A673 (cell line): Measurements from ENCODE around the gene CTU1. TPM values are rescaled to one million over a fixed set of nuclear protein-coding genes. Genes with fewer than 3 reads are reported as not detected.

Experiments
- BruUV-seq: library from RNA; stranded (reverse); fragments of 400-500 nt; replicated peaks from 2 replicates; lab custom pipeline; 2021; lab: Mats Ljungman, UMichigan
- CTCF ChIA-PET: fragments of 300-600 bp; sonication (Branson Sonifier 250); formaldehyde crosslinking; loops from one replicate; lab custom pipeline; 2022; ENCODE audit warnings: antibody characterized with exemption; lab: Charles Lee
- POLR2A ChIA-PET: fragments of 300-600 bp; sonication (Branson Sonifier 250); formaldehyde crosslinking; loops from one replicate; lab custom pipeline; 2022; ENCODE audit warnings: antibody characterized with exemption; ENCODE audit not compliant: low non-redundant PET; lab: Charles Lee
- DNase-seq: peaks from one replicate; pipeline ENCODE4 v3.0.0-alpha.2; 2015; ENCODE audit warnings: low spot score
- H3K27ac ChIP-seq: fragments of 200-600 bp; sonication (generic); 2 replicates; pipeline ENCODE4 v1.5.1; 2016; ENCODE audit warnings: mixed run types, low read depth, mild to moderate bottlenecking, mixed read lengths, antibody characterized with exemption, low read length; ENCODE audit not compliant: poor library complexity, severe bottlenecking
- H3K27me3 ChIP-seq: fragments of 200-600 bp; sonication (generic); replicated peaks from 2 replicates; pipeline ENCODE4 v1.6.1; 2017; ENCODE audit warnings: mixed run types, low read depth, mild to moderate bottlenecking, mixed read lengths, antibody characterized with exemption, low read length; ENCODE audit not compliant: insufficient read depth, poor library complexity
- H3K36me3 ChIP-seq: fragments of 200-600 bp; sonication (generic); 2 replicates; pipeline ENCODE4 v1.6.1; 2016; ENCODE audit warnings: mixed run types, mild to moderate bottlenecking, mixed read lengths, antibody characterized with exemption, low read length; ENCODE audit not compliant: insufficient read depth, poor library complexity, severe bottlenecking
- H3K4me1 ChIP-seq: fragments of 200-600 bp; sonication (generic); 2 replicates; pipeline ENCODE4 v1.6.1; 2017; ENCODE audit warnings: mixed run types, mild to moderate bottlenecking, mixed read lengths, antibody characterized with exemption, low read length; ENCODE audit not compliant: insufficient read depth, poor library complexity, severe bottlenecking
- H3K4me3 ChIP-seq: fragments of 200-600 bp; sonication (generic); 2 replicates; pipeline ENCODE4 v1.5.1; 2016; ENCODE audit warnings: low read depth, mixed run types, mild to moderate bottlenecking, mixed read lengths, low read length; ENCODE audit not compliant: poor library complexity, severe bottlenecking
- H3K9me3 ChIP-seq: fragments of 200-600 bp; sonication (generic); 2 replicates; pipeline ENCODE4 v1.6.1; 2016; ENCODE audit warnings: mixed run types, low read depth, mild to moderate bottlenecking, mixed read lengths, antibody characterized with exemption, low read length; ENCODE audit not compliant: poor library complexity, severe bottlenecking
- EZH2 ChIP-seq: fragments of 200-600 bp; sonication (generic); IDR thresholded peaks from 2 replicates; pipeline ENCODE4 v1.6.1; 2017; ENCODE audit warnings: borderline replicate concordance, low read depth, mild to moderate bottlenecking, mixed read lengths, antibody characterized with exemption, low read length; ENCODE audit not compliant: poor library complexity, severe bottlenecking
- intact Hi-C: fragments of 100-400 bp; cut with micrococcal nuclease; formaldehyde crosslinking; loops from one replicate; pipeline ENCODE4 v1.10.0; 2022; ENCODE audit not compliant: unreplicated experiment
- total RNA-seq: library from RNA; stranded (reverse); gene quantifications from 2 replicates; pipeline ENCODE4 v1.2.3, GENCODE V29; 2021
- TF ChIP-seq, protein P1 (sequence below): fragments of 300-800, 200-600 bp; sonication (generic); conservative IDR thresholded peaks from 2 replicates; pipeline ENCODE4 v1.5.1; 2017; ENCODE audit warnings: low read depth, mild to moderate bottlenecking, antibody characterized with exemption, low read length, moderate library complexity, mixed read lengths

Gene CTU1
- total RNA-seq, 1 experiment from 2014 or later = 13.4 TPM

- peaks cover 12% of the 10 kb centered on the region for H3K27me3 ChIP-seq
- H3K4me3 ChIP-seq = no peak overlapping the region
- no peak overlapping the region for H3K27ac ChIP-seq
- no peaks in the 10 kb centered on the region for H3K9me3 ChIP-seq
- intact Hi-C loops = no loop called here
- no TSS peak for BruUV-seq
- ChIA-PET CTCF (no interaction called here), POLR2A (no interaction called here)
- no peaks in the 10 kb centered on the region for H3K4me1 ChIP-seq
- DNase-seq = no peak
- H3K36me3 ChIP-seq = no peaks in the 10 kb centered on the region
- TF ChIP-seq, protein P1, sequence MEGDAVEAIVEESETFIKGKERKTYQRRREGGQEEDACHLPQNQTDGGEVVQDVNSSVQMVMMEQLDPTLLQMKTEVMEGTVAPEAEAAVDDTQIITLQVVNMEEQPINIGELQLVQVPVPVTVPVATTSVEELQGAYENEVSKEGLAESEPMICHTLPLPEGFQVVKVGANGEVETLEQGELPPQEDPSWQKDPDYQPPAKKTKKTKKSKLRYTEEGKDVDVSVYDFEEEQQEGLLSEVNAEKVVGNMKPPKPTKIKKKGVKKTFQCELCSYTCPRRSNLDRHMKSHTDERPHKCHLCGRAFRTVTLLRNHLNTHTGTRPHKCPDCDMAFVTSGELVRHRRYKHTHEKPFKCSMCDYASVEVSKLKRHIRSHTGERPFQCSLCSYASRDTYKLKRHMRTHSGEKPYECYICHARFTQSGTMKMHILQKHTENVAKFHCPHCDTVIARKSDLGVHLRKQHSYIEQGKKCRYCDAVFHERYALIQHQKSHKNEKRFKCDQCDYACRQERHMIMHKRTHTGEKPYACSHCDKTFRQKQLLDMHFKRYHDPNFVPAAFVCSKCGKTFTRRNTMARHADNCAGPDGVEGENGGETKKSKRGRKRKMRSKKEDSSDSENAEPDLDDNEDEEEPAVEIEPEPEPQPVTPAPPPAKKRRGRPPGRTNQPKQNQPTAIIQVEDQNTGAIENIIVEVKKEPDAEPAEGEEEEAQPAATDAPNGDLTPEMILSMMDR = no peak
- TF ChIP-seq EZH2 = no peak
These were observed 11.4 kb upstream of the CTU1 start for GRCh38 chr19:51119611-51120010.

- H3K27ac ChIP-seq = no peak overlapping the region
- DNase-seq = no peak
- H3K36me3 ChIP-seq = no peaks in the 10 kb centered on the region
- no peak for TF ChIP-seq EZH2
- TF ChIP-seq, protein P1 = no peak
- BruUV-seq = no TSS peak
- H3K9me3 ChIP-seq = no peaks in the 10 kb centered on the region
- H3K27me3 ChIP-seq = peaks cover 16% of the 10 kb centered on the region
- intact Hi-C loops = no loop called here
- no peaks in the 10 kb centered on the region for H3K4me1 ChIP-seq
- ChIA-PET POLR2A (no interaction called here), CTCF (no interaction called here)
- H3K4me3 ChIP-seq = no peak overlapping the region
These were observed 10.9 kb upstream of the CTU1 start for GRCh38 chr19:51119101-51119500.

DNA sequence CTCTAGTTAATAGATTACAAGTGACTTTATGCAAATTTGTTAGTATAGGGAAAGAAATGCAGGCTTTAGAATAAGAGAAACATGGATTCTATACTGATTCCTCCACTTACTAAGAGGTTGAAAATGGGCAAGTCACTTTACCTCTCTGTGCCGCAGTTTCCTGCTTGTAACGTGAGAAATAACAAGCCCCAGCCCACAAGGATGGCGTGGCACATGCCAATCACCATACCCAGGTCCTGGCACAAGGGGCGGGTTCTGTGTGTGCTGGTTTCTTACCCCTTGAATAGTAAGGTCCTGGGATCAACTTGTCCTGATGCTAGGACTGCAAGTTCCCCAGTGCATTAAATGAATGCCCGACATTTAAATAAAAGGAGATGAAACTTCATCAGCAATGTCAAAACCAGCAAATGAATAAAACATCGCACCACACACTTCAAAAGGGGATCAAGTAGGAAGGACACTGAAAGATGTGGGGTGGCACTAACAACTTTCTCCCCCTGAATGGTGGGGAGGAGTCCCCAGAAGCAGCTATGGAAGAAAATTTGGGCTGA, 8.6 kb upstream of the CTU1 start:
- no peaks in the 10 kb centered on the region for H3K9me3 ChIP-seq
- TF ChIP-seq, protein P1 = no peak
- no peak for TF ChIP-seq EZH2
- ChIA-PET POLR2A (no interaction called here), CTCF (no interaction called here)
- no TSS peak for BruUV-seq
- no peaks in the 10 kb centered on the region for H3K4me1 ChIP-seq
- intact Hi-C loops = no loop called here
- peaks cover 32% of the 10 kb centered on the region for H3K27me3 ChIP-seq
- H3K4me3 ChIP-seq = no peak overlapping the region
- no peaks in the 10 kb centered on the region for H3K36me3 ChIP-seq
- no peak overlapping the region for H3K27ac ChIP-seq
- no peak for DNase-seq
